GM21529 (cell line): Measurements from ENCODE around the gene SMU1.
"Not testable (repeated sequence)": the region's sequence is repeated elsewhere in the genome, so short reads cannot be mapped to it uniquely, and the experiment has no call there.

Experiments used
- ATAC-seq: cut with Tn5 transposase; IDR thresholded peaks from one replicate; pipeline ENCODE4 v1.9.1; 2021; ENCODE audit not compliant: unreplicated experiment

The SMU1 gene

DNA sequence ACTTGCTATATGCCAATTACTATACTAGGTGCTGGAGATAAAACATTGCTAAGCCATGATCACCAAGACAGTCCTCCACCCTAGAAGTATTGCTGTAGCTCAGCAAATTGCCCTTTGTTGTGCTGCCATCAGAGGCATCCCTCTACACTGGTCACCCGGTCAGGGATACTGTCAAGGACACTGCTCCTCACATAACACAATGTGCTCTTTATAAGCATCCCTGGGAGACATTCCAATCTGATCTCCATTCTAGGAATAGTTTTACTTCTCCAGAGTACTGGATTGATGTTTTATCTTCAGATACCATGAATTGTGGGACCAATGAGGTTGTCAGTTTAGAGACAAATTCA is 61.8 kb downstream of the SMU1 start:
- no peak for ATAC-seq

DNA sequence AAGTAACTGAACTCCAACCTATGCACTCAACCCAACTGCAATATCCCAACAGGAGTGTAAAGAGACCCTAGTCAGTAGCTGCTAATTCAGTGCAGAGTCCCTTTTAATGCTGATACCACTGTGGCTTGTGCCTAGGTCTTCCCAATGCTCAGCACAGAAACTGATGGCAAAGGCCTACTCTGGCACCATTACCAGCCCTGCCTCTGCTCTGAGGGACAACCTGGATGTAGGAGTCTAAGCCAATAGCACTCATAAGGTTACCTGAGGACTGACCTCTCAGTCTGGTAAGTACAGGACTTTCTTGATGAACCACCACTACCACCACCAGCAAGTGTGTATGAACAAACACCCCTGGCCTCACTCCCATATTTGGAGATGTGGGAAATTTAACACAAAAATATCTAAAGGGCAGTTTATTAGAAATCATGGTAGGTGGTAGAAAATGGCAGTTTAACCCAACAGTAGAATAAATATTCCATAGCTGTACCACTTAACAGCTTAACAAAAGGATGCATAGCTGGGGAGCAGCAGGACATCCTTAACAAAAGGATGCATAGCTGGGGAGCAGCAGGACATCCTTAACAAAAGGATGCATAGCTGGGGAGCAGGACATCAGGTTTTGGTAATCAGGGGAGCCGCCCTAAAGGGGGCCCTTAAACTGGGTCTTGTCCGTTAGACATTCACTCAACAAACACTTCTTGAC is 62.4 kb downstream of the SMU1 start:
- no peak for ATAC-seq

DNA sequence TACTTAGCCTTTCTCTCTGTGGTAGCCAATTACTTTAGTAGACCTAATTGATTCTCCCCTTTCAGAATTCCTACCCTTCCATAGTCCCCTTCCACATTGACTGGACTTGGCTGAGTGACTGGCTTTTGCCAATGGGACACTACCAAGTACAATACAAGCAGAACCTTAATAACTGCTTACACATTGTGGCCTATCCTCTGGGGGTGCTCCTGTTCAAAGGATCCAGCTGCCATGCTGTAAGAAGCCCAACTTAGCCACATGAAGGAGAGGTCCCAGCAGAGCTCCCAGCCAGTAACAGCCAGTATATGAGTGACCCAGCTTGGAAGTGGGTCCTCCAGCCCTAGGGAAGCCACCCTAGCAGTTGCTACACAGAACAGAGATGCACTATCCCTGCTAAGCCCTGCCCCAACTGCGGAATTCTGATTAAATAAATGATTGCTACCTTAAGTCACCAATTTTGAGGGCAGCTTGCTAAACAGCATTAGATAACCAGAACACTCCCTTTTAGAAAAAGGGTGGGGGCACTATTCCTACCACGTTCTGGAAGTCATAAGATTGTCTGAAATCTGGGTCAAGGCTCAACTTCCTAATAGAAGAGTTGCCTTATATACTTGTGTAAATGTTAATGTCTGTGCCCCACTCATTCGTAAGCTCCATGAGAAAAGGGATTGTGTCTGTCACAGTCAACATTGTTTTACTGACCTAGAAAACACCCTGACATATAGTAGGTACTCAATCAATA is 64.0 kb downstream of the SMU1 start:
- no peak for ATAC-seq

DNA sequence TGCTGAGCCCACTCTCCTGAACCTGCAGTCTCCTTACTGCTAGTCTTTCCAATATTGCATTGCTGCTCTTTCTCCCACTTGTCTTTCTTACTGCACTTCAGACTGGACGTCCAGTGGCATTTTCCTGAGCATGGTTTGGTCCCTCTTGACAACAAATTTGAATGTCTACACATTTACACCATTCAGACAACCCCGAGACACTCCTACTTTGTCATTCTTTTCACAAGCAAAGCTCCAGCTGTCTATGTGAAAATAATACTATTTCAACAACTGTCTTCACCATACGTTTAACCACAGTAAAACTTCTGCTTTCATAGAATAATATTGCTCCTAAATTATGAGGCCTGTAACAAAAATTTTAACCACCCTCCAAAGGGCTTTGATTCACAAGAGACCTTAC is 64.6 kb downstream of the SMU1 start:
- no peak for ATAC-seq

DNA sequence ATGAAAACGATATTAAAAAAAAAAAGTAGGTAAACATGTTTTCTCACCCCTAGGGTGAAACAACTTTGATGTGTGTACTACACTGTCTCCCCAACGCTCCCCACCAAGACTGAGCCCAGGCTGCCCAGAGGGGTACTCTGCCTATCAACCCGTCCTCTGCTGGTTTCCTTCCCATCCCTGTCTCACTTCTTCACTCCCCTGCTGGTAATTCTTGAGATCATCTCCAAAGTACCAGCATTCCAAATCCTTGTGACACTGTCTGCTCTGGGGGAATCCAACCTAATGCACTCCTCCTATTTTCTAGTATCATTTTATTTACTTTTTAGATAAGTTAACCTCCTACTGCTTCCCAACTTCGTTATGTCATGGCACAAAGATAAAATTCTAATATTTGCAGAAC is 68.7 kb downstream of the SMU1 start:
- ATAC-seq = no peak

DNA sequence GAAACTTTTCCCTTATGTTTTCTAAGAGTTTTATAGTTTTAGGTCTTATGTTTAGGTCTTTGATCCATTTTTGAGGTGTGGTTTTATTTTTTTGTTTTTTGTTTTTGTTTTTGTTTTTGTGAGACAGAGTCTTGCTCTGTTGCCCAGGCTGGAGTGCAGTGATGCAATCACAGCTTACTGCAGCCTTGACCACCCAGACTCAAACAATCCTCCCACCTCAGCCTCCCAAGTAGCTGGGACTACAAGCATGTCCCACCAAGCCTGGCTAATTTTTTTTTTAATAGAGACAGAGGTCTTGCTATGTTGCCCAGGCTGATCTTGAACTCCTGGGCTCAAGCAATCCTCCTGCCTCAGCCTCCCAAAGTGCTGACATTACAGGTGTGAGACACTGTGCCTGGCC is 71.1 kb downstream of the SMU1 start:
- ATAC-seq = not testable (repeated sequence)

DNA sequence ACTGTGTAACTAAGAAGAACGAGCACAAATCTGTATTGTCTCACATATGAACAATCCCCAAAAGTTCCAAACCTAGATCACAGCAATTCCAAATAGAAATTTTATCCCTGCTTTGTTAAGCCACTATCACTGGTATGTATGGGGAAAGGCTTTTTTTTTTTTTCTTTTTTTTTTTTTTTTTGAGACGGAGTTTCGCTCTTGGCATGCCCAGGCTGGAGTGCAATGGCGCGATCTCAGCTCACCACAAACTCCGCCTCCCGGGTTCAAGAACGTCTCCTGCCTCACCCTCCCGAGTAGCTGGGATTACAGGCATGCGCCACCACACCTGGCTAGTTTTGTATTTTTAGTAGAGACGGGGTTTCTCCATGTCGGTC is 75.8 kb downstream of the SMU1 start:
- ATAC-seq = not testable (repeated sequence)

DNA sequence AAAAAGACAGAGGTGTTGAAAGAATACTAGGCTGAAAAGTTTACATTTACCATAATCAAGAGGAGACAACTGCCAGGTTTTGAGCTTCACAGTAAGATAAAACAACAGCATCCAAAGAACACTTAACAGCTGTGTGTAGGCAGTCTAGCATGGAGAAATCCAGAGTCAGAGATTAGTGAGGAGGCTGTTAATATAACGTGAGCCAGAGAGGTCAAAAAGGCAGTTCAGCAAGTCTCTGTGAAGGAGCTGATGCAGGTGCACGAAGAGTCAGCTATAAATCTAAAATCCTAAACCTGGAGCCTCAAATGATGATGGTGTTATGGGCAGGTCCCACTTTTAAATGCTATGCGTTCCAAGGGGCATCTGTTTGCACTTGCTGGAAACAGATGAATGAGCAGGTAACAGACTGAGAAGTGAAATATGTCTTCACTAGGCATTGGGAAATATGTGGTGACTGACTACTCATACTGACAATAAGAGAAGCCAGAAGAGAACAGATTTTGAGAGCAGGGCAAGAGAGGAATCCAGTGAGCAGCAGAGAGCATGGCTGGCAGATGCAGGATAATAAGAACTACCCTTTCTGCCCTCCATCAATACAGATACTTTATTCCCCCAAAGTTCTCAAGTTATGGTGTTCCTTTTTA is 83.8 kb downstream of the SMU1 start:
- no peak for ATAC-seq

DNA sequence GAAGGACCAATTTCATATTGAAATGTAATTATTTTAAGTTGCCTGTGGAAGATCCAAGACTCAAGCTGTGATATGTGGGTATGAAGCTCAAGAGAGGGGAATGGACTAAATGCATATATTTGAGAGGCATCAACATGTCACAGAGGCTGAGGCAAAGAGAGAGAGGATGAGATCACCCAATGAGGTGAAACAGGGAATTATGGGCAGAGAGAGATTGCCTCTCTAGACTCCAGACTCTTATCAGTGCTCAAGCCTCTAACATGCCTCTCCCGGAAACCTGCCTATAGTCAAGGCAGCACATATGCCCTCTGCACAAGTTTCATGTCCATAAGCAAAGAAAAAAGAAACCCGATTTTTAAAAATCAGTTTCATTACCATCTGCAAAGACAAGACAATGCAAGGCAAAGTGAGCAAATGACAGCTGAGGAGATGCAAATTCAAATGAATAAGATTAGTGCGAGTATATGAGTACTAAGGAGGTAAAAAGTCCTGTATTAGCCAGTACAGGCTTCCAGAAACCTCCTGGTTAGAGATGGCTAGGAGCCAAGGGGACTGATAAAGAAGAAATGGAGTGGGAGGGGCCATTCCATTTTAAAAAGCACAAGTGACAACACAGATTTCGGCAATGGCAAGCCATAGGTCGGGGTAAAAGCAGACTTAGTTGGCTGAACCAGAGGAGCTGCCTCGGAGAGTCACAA is 84.4 kb downstream of the SMU1 start:
- ATAC-seq = no peak
